ENCODE measurements around the gene F9.

The F9 gene

GRCh38 chrX:139543920-139544319 lies 13.4 kb downstream of the F9 start:
- Histone ChIP-seq H3K4me1 (no peaks in the 10 kb centered on the region), H3K9me3 (no peaks in the 10 kb centered on the region), H3K27ac (no peak overlapping the region), H3K27me3 (no peaks in the 10 kb centered on the region), H3K4me3 (no peak overlapping the region), H3K36me3 (no peaks in the 10 kb centered on the region)
- intact Hi-C loops (cut with DNase I; ENCODE audit: low total_unique reads): no loop called here
- no peak for DNase-seq
- TF ChIP-seq CTCF (IDR thresholded peaks at IDR 0.05): no peak

- no peak overlapping the region for H3K27ac ChIP-seq
- no peaks in the 10 kb centered on the region for H3K9me3 ChIP-seq
- H3K36me3 ChIP-seq: no peaks in the 10 kb centered on the region
- intact Hi-C loops (cut with DNase I; ENCODE audit: low total_unique reads): no loop called here
- no peak for DNase-seq
- no peak overlapping the region for H3K4me3 ChIP-seq
- H3K4me1 ChIP-seq: no peaks in the 10 kb centered on the region
- TF ChIP-seq CTCF (IDR thresholded peaks at IDR 0.05): no peak
- no peaks in the 10 kb centered on the region for H3K27me3 ChIP-seq
Observed at GRCh38 chrX:139544591-139544990, 14.1 kb downstream of the F9 start.

- Histone ChIP-seq H3K4me3 (no peak overlapping the region), H3K27ac (no peak overlapping the region), H3K4me1 (no peaks in the 10 kb centered on the region), H3K27me3 (no peaks in the 10 kb centered on the region), H3K9me3 (no peaks in the 10 kb centered on the region), H3K36me3 (no peaks in the 10 kb centered on the region)
- DNase-seq: no peak
- no peak for TF ChIP-seq CTCF (IDR thresholded peaks at IDR 0.05)
- intact Hi-C loops (cut with DNase I; ENCODE audit: low total_unique reads): no loop called here
Observed at GRCh38 chrX:139554376-139554775, 23.8 kb downstream of the F9 start.

GRCh38 chrX:139554991-139555675 lies 24.6 kb downstream of the F9 start:
- intact Hi-C loops (cut with DNase I; ENCODE audit: low total_unique reads): no loop called here
- Histone ChIP-seq H3K4me1 (no peaks in the 10 kb centered on the region), H3K9me3 (no peaks in the 10 kb centered on the region), H3K27me3 (no peaks in the 10 kb centered on the region), H3K36me3 (no peaks in the 10 kb centered on the region), H3K4me3 (no peak overlapping the region), H3K27ac (no peak overlapping the region)
- TF ChIP-seq CTCF (IDR thresholded peaks at IDR 0.05): no peak
- no peak for DNase-seq

GRCh38 chrX:139559383-139560042 lies 29.0 kb downstream of the F9 start:
- Histone ChIP-seq H3K36me3 (no peaks in the 10 kb centered on the region), H3K9me3 (no peaks in the 10 kb centered on the region), H3K4me3 (no peak overlapping the region), H3K27ac (no peak overlapping the region), H3K4me1 (no peaks in the 10 kb centered on the region), H3K27me3 (no peaks in the 10 kb centered on the region)
- no peak for DNase-seq
- intact Hi-C loops (cut with DNase I; ENCODE audit: low total_unique reads): no loop called here
- TF ChIP-seq CTCF (IDR thresholded peaks at IDR 0.05): peak in 1 of 2 experiments; percentile 28
